OCI-M2 (cell line): ENCODE results near the gene DDX3X.
A peak's percentile ranks its signal among the peaks of the same experiment; 100 is the strongest.
"Not testable (repeated sequence)": the region's sequence is repeated elsewhere in the genome, so short reads cannot be mapped to it uniquely, and the experiment has no call there.

Experiments
- DNase-seq: peaks from one replicate; lab custom pipeline; 2025; ENCODE audit not compliant: unreplicated experiment; lab: John Stamatoyannopoulos, UW

DDX3X gene

GRCh38 chrX:41333744-41334362 lies at the start of gene DDX3X:
Gene DDX3X (plus strand): TSS chrX:41334162. CDS start chrX:41334253, 91 bp downstream.
- peak; percentile 69 for DNase-seq

GRCh38 chrX:41285928-41286327 lies 48.0 kb upstream of the DDX3X start:
- DNase-seq: not testable (repeated sequence)

GRCh38 chrX:41288641-41289040 lies 45.3 kb upstream of the DDX3X start:
- DNase-seq: no peak

- no peak for DNase-seq
These were observed 44.9 kb upstream of the DDX3X start for GRCh38 chrX:41289095-41289494.

- no peak for DNase-seq
These were observed 42.7 kb upstream of the DDX3X start for GRCh38 chrX:41291309-41291708.

- no peak for DNase-seq
These were observed 40.7 kb upstream of the DDX3X start for GRCh38 chrX:41293269-41293668.

- DNase-seq: no peak
These were observed 33.1 kb upstream of the DDX3X start for GRCh38 chrX:41300758-41301437.

GRCh38 chrX:41301438-41301824 lies 32.5 kb upstream of the DDX3X start:
- no peak for DNase-seq

- no peak for DNase-seq
These were observed 31.6 kb upstream of the DDX3X start for GRCh38 chrX:41302370-41302769.

- DNase-seq: no peak
These were observed 30.9 kb upstream of the DDX3X start for GRCh38 chrX:41303013-41303412.

GRCh38 chrX:41304178-41304577 lies 29.8 kb upstream of the DDX3X start:
- DNase-seq: no peak

GRCh38 chrX:41308884-41309647 lies 24.9 kb upstream of the DDX3X start:
- DNase-seq: no peak

- no peak for DNase-seq
These were observed 21.2 kb upstream of the DDX3X start for GRCh38 chrX:41312786-41313185.

- no peak for DNase-seq
These were observed 20.5 kb upstream of the DDX3X start for GRCh38 chrX:41313419-41313818.

GRCh38 chrX:41314204-41314603 lies 19.8 kb upstream of the DDX3X start:
- no peak for DNase-seq

- no peak for DNase-seq
These were observed 19.1 kb upstream of the DDX3X start for GRCh38 chrX:41314881-41315280.

- not testable (repeated sequence) for DNase-seq
These were observed 17.7 kb upstream of the DDX3X start for GRCh38 chrX:41316266-41316665.

- DNase-seq: no peak
These were observed 16.3 kb upstream of the DDX3X start for GRCh38 chrX:41317477-41318208.

GRCh38 chrX:41320393-41320792 lies 13.6 kb upstream of the DDX3X start:
- DNase-seq: no peak

GRCh38 chrX:41322821-41323603 lies 10.9 kb upstream of the DDX3X start:
- no peak for DNase-seq

GRCh38 chrX:41326431-41326830 lies 7.5 kb upstream of the DDX3X start:
- no peak for DNase-seq
